GM19351 (cell line): ENCODE measurements around the gene SLC36A2.
A peak's percentile ranks its signal among the peaks of the same experiment; 100 is the strongest.
"Not testable (repeated sequence)": the region's sequence is repeated elsewhere in the genome, so short reads cannot be mapped to it uniquely, and the experiment has no call there.

ENCODE experiments used
- ATAC-seq: cut with Tn5 transposase; IDR thresholded peaks from one replicate; pipeline ENCODE4 v1.9.1; 2021; ENCODE audit warnings: mild to moderate bottlenecking, moderate library complexity; ENCODE audit not compliant: unreplicated experiment

Gene SLC36A2

DNA sequence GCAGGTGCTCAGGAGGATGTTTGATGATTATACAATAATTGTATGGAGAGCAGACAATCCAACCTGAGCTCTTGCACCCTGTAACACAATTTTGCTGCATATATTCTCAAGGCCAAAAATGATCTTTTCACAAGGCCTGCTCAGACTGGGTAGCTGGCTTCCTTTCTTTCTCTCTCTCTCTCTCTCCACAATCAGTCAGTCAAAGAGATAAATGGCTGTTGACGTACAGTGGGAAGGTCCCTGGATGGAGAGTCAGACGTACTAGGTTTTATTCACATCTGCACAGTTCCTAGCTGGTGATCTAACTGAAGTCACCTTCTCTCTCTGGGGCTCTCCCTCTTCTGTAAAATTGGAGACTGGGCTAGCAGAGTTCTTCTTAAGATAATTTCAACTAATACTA, 19.8 kb downstream of the SLC36A2 start:
- no peak for ATAC-seq

GRCh38 chr5:151326266-151326665, 21.1 kb downstream of the SLC36A2 start:
- no peak for ATAC-seq

GRCh38 chr5:151320481-151320880, 26.9 kb downstream of the SLC36A2 start:
- no peak for ATAC-seq

DNA sequence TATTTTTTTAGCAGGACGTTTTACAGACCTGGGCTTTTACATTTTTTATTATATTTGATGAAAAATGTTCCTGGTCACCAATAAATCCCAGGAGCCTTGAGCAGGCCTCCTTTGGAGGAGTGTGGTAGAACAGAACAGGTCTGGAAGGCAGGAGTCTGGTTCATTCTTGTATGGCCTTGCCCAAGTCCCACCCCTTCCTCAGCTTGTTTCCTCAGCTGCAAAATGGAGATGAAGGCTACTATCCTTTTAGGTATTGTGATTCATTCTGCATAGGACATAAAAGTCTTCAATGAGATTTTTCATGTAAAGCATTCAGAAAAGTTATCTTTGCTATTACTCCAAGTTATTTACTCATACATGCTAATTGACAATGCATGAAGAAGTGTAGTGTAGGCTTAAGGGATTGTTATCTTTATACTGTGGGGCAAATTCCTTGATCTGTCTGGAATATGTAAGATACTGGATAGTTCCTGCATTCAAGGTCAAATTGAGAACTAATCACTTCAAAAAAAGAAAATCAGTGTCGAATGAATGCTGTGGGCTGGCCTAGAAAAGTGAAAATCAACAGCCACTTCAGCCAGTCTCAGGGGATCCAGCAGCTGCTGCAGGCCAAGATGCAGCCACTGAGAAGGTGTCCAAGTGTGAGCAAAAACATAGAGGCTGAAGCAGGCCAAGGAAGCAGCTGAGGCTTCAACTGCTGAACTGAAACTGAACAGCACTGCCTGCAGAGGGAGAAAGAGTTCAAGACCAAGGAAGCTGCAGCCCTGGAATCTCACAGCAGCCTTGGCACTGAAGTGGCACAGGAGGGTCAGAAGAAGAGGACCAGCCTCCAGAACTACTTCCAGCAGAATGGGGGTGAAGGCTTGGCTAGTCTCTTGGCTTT, 28.3 kb downstream of the SLC36A2 start:
- ATAC-seq = peak; percentile 78

- no peak for ATAC-seq
Observed at GRCh38 chr5:151317871-151318270, 29.5 kb downstream of the SLC36A2 start.

- peak; percentile 83 for ATAC-seq
Observed at GRCh38 chr5:151315998-151316597, 31.3 kb downstream of the SLC36A2 start.

- ATAC-seq = no peak
Observed at GRCh38 chr5:151313357-151313756, 34.0 kb downstream of the SLC36A2 start.

GRCh38 chr5:151312756-151313324, 34.5 kb downstream of the SLC36A2 start:
- ATAC-seq = no peak

DNA sequence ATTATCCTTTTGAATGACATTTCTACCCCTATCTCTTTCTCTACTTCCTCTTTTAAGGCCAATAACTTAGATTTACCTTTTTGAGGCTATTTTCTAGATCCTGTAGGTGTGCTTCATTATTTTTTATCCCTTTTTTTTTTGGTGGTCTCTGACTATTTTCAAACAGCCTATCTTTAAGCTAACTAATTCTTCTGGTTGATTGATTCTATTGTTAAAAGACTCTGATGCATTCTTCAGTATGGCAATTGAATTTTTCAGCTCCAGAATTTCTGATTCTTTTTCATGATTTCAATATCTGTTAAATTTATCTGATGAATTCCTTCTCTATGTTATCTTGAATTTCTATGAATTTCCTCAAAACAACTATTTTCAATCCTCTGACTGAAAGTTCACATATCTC, 36.4 kb downstream of the SLC36A2 start:
- no peak for ATAC-seq

GRCh38 chr5:151309821-151310220, 37.5 kb downstream of the SLC36A2 start:
- not testable (repeated sequence) for ATAC-seq

- ATAC-seq = not testable (repeated sequence)
Observed at GRCh38 chr5:151309266-151309665, 38.1 kb downstream of the SLC36A2 start.

DNA sequence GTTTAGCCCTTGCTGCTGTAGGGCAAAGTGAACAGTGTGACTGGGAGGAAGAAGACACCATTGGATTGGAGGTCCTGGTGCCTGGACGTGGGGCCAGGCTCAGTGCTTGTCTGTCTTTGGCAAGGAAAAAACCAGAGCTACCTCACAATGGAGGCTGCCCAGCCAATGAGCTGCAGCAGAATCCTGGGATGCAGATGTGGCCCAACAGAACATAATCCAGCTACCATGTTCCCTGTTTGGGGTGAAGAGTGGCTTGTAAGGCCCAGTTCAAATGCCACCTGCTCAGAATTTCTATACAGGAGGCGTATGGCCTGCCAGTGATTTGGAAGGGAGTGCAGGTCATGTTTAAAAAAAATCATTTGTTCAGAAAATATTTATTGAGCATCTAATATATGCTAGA, 43.7 kb downstream of the SLC36A2 start, which contains the start of gene SLC36A3:
Gene SLC36A3, minus strand, starts transcription at position 101 of the 400 bp plus-strand sequence. CDS start 412 bp downstream, outside the sequence.
- ATAC-seq = no peak

DNA sequence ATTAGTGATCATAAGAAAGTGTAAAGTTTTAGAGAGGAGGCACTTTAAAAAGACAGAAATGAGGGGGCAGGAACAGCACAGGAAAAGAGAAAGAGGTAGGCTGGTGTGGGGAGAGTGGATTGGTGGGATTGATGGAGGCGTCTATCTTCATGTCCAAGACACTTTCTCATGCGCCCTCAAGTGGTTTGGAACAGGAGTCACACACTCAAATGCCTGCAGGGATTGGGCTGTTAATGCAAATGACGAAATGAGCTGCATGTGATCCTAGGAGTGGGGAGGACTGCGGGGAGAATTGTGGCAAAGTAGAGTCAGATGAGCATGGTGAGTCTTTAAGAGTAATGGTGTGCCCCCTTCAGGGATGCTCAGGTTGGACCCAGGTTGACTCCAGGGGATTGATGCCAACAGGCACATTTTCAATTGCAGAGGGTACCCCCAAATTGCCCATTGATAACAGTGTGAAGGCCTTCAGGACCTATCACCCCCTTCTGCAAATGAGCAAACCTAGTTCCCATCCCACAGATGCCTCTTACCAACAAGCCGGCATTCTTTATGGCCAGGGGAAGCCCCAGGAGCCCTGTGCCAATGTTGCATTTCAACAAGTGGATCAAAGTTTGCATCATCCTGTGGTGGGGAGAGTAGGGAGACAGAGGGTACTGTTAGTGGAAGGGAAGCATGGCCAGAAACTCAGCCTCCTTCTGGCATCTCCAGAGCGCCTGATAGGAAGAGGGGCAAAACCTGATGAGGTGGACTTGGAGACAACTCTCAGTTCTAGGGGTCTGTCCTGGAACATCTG, 49.1 kb downstream of the SLC36A2 start:
- peak; percentile 86 for ATAC-seq

GRCh38 chr5:151296974-151297373, 50.4 kb downstream of the SLC36A2 start:
- no peak for ATAC-seq

- ATAC-seq = no peak
Observed at GRCh38 chr5:151296478-151296830, 50.9 kb downstream of the SLC36A2 start.

GRCh38 chr5:151295791-151296477, 51.4 kb downstream of the SLC36A2 start:
- no peak for ATAC-seq

- no peak for ATAC-seq
Observed at GRCh38 chr5:151295138-151295537, 52.2 kb downstream of the SLC36A2 start.

GRCh38 chr5:151293624-151294023, 53.7 kb downstream of the SLC36A2 start:
- no peak for ATAC-seq

DNA sequence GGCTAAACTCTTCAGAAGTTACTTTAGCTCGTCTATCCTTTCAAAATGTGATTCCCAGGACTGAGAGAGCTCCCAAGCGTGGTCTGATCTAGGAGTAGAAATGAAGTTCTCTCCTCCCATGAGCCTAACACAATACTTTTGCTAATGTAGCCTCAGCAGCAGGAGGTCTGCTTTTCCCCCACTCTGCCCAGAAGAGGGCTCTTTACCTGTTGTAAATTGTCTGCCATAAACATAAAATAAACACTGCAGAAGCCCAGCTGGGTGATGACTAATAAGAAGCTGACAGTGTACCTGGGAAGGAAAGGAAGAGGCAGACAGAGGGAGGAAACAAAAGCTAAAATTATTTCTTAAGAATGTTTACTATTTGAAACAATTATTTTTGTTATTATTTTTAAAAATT, 59.2 kb downstream of the SLC36A2 start:
- ATAC-seq = peak; percentile 67

DNA sequence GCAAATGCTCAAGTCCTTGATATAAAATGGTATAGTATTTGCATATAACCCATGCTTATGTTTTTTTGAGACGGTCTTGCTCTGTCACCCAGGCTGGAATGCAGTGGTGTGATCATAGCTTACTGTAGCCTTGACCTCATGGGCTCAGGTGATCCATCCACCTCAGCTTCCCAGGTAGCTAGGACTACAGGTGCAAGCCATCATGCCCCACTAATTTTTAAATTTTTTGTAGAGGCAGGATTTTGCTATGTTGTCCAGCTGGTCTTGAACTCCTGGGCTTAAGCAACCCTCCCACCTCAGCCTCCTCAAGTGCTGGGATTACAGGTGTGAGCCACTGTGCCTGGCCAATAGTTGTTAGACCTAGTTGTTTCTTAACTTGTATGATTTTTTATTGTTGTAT, 61.1 kb downstream of the SLC36A2 start:
- no peak for ATAC-seq

- no peak for ATAC-seq
Observed at GRCh38 chr5:151285683-151286082, 61.7 kb downstream of the SLC36A2 start.
